ENCODE measurements around the gene KCNH8.

The KCNH8 gene

DNA sequence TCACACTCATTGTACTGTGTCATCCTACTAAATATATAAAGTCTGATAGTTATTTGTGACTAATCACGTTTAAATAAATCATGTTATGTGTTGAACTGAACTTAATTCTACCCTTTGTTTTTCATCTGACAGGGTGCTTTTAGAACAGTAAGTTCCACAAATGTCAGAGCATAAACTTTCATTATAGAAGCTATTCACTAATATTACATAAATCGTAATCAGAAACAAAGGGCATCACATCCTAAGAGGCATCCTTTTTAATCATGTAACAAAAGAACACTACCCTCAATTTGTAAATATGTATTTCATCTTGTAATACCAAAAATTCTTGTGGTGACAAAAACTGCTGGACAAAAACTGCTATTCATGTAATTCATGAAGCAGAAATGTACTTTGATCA, 50.8 kb downstream of the KCNH8 start:
- no peak for TF ChIP-seq CTCF (IDR thresholded peaks at IDR 0.05; ENCODE audit: poor library complexity, severe bottlenecking)
- Histone ChIP-seq H3K27me3 (ENCODE audit: insufficient read depth, poor library complexity, severe bottlenecking) (no peaks in the 10 kb centered on the region), H3K4me3 (ENCODE audit: severe bottlenecking) (no peak overlapping the region), H3K4me1 (ENCODE audit: insufficient read depth, poor library complexity, severe bottlenecking) (no peaks in the 10 kb centered on the region), H3K9me3 (ENCODE audit: severe bottlenecking) (no peaks in the 10 kb centered on the region), H3K36me3 (ENCODE audit: low read depth) (no peaks in the 10 kb centered on the region), H3K27ac (ENCODE audit: poor library complexity, severe bottlenecking) (no peak overlapping the region)
- ATAC-seq (ENCODE audit: low read depth) (no peak), DNase-seq (ENCODE audit: low spot score) (no peak)

- ATAC-seq (ENCODE audit: low read depth): no peak
- Histone ChIP-seq H3K9me3 (ENCODE audit: severe bottlenecking) (no peaks in the 10 kb centered on the region), H3K4me1 (ENCODE audit: insufficient read depth, poor library complexity, severe bottlenecking) (no peaks in the 10 kb centered on the region), H3K36me3 (ENCODE audit: low read depth) (no peaks in the 10 kb centered on the region), H3K27me3 (ENCODE audit: insufficient read depth, poor library complexity, severe bottlenecking) (no peaks in the 10 kb centered on the region), H3K27ac (ENCODE audit: poor library complexity, severe bottlenecking) (no peak overlapping the region), H3K4me3 (ENCODE audit: severe bottlenecking) (no peak overlapping the region)
- no peak for DNase-seq (ENCODE audit: low spot score)
- no peak for TF ChIP-seq CTCF (IDR thresholded peaks at IDR 0.05; ENCODE audit: poor library complexity, severe bottlenecking)
These were observed 54.0 kb downstream of the KCNH8 start for GRCh38 chr3:19202303-19202702.

DNA sequence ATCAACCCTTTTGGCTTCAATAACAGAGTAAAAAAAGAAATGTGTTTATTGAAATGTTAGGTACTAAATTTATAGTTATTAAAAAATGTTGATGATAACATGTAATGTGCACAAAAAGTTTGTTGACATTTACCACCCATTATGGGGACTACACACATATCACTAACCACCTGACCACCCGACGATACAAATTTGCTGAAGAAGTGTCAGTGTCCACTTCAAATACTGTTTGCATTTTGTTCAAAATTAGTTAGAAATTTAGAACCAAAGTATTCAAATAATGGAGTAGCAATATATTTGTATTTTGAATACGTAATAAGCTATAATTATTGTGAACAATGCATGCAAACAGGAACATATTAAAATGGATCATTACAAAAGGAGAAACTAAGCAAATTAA, 54.4 kb downstream of the KCNH8 start:
- ATAC-seq (ENCODE audit: low read depth) (no peak), DNase-seq (ENCODE audit: low spot score) (no peak)
- Histone ChIP-seq H3K36me3 (ENCODE audit: low read depth) (no peaks in the 10 kb centered on the region), H3K4me1 (ENCODE audit: insufficient read depth, poor library complexity, severe bottlenecking) (no peaks in the 10 kb centered on the region), H3K4me3 (ENCODE audit: severe bottlenecking) (no peak overlapping the region), H3K27ac (ENCODE audit: poor library complexity, severe bottlenecking) (no peak overlapping the region), H3K9me3 (ENCODE audit: severe bottlenecking) (no peaks in the 10 kb centered on the region), H3K27me3 (ENCODE audit: insufficient read depth, poor library complexity, severe bottlenecking) (no peaks in the 10 kb centered on the region)
- TF ChIP-seq CTCF (IDR thresholded peaks at IDR 0.05; ENCODE audit: poor library complexity, severe bottlenecking): no peak

DNA sequence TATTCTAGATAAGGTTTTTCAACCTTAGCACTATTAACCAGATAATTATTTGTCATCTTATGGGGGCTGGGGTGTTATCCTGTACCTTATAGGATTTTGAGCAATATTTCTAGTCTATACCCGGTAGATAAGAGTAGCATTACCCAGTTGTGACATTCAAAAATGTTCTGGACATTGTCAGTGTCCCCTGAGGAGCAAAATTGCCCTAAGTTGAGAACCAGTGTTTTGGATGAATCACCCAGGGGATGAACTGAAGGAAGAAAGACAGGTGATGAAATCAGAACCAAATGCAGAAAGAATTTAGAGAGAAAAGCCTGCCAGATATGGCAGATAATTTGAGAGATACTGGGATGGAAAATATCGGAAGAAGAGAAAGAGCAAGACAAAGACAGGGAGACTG, 58.2 kb downstream of the KCNH8 start:
- DNase-seq (ENCODE audit: low spot score) (no peak), ATAC-seq (ENCODE audit: low read depth) (no peak)
- no peaks in the 10 kb centered on the region for H3K36me3 ChIP-seq (ENCODE audit: low read depth)
- H3K27me3 ChIP-seq (ENCODE audit: insufficient read depth, poor library complexity, severe bottlenecking): no peaks in the 10 kb centered on the region
- H3K27ac ChIP-seq (ENCODE audit: poor library complexity, severe bottlenecking): no peak overlapping the region
- no peaks in the 10 kb centered on the region for H3K4me1 ChIP-seq (ENCODE audit: insufficient read depth, poor library complexity, severe bottlenecking)
- H3K9me3 ChIP-seq (ENCODE audit: severe bottlenecking): no peaks in the 10 kb centered on the region
- no peak for TF ChIP-seq CTCF (IDR thresholded peaks at IDR 0.05; ENCODE audit: poor library complexity, severe bottlenecking)
- no peak overlapping the region for H3K4me3 ChIP-seq (ENCODE audit: severe bottlenecking)

GRCh38 chr3:19213603-19214220, 65.4 kb downstream of the KCNH8 start:
- Histone ChIP-seq H3K36me3 (ENCODE audit: low read depth) (no peaks in the 10 kb centered on the region), H3K9me3 (ENCODE audit: severe bottlenecking) (no peaks in the 10 kb centered on the region), H3K4me1 (ENCODE audit: insufficient read depth, poor library complexity, severe bottlenecking) (no peaks in the 10 kb centered on the region), H3K27me3 (ENCODE audit: insufficient read depth, poor library complexity, severe bottlenecking) (no peaks in the 10 kb centered on the region), H3K27ac (ENCODE audit: poor library complexity, severe bottlenecking) (no peak overlapping the region), H3K4me3 (ENCODE audit: severe bottlenecking) (no peak overlapping the region)
- ATAC-seq (ENCODE audit: low read depth) (no peak), DNase-seq (ENCODE audit: low spot score) (no peak)
- TF ChIP-seq CTCF (IDR thresholded peaks at IDR 0.05; ENCODE audit: poor library complexity, severe bottlenecking): no peak
